HepG2 (cell line): ENCODE measurements around the gene METTL23. TPM values are rescaled to one million over a fixed set of nuclear protein-coding genes. Genes with fewer than 3 reads are reported as not detected.

Experiments used
- ATAD3A ChIP-seq: sonication (generic); formaldehyde crosslinking; IDR thresholded peaks from 2 replicates; pipeline ENCODE4 v1.4.0; 2020; ENCODE audit warnings: missing genetic modification reagents
- ATF1 ChIP-seq: IDR thresholded peaks from 2 replicates; pipeline ENCODE4 v1.6.1; 2016; ENCODE audit warnings: mild to moderate bottlenecking, control low read depth
- BCLAF1 ChIP-seq: fragments of 450-650 bp; IDR thresholded peaks from 2 replicates; pipeline ENCODE4 v1.6.1; 2017; ENCODE audit warnings: mild to moderate bottlenecking
- CCAR2 ChIP-seq: fragments of 200-400 bp; formaldehyde crosslinking; optimal IDR thresholded peaks from 2 replicates; pipeline ENCODE3; 2018; ENCODE audit warnings: low read depth, mild to moderate bottlenecking, low read length, moderate library complexity
- DBP ChIP-seq: sonication (generic); formaldehyde crosslinking; IDR thresholded peaks from 2 replicates; pipeline ENCODE4 v1.4.0; 2020; ENCODE audit warnings: missing genetic modification reagents; ENCODE audit errors: not compliant biosample characterization
- KDM2A ChIP-seq: sonication (generic); formaldehyde crosslinking; IDR thresholded peaks from 2 replicates; pipeline ENCODE4 v1.4.0; 2020; ENCODE audit warnings: low read depth, missing genetic modification reagents, borderline replicate concordance
- KDM3A ChIP-seq: IDR thresholded peaks from 2 replicates; pipeline ENCODE4 v1.6.1; 2018; ENCODE audit warnings: low read depth, missing compliant biosample characterization
- KLF16 ChIP-seq, 2 experiments: sonication (generic) in 1 of 2; formaldehyde crosslinking in 1 of 2; IDR thresholded peaks; 2 replicates each; pipeline versions ENCODE4 v1.6.1 to v1.8.0; 2016 to 2023; ENCODE audit warnings: missing genetic modification reagents in 2 of 2, missing compliant biosample characterization in 1 of 2
- KLF9 ChIP-seq: IDR thresholded peaks from 2 replicates; pipeline ENCODE4 v1.6.1; 2016; ENCODE audit warnings: low read depth
- MYNN ChIP-seq: sonication (generic); formaldehyde crosslinking; IDR thresholded peaks from 2 replicates; pipeline ENCODE4 v1.4.0; 2020; ENCODE audit warnings: mild to moderate bottlenecking, low read depth, missing genetic modification reagents
- NFIC ChIP-seq: IDR thresholded peaks from 2 replicates; pipeline ENCODE4 v1.6.1; 2012; ENCODE audit warnings: mild to moderate bottlenecking, low read length, inconsistent platforms
- PAF1 ChIP-seq: IDR thresholded peaks from 2 replicates; pipeline ENCODE4 v1.6.1; 2016; ENCODE audit warnings: missing genetic modification reagents, missing compliant biosample characterization
- PLRG1 ChIP-seq: fragments of 450-650 bp; conservative IDR thresholded peaks from 2 replicates; pipeline ENCODE4 v1.6.1; 2016
- PRDM10 ChIP-seq: sonication (generic); formaldehyde crosslinking; IDR thresholded peaks from 2 replicates; pipeline ENCODE4 v1.4.0; 2020; ENCODE audit warnings: low read depth, missing genetic modification reagents
- SP4 ChIP-seq: sonication (generic); formaldehyde crosslinking; IDR thresholded peaks from 2 replicates; pipeline ENCODE4 v1.8.1; 2023; ENCODE audit warnings: mild to moderate bottlenecking, missing genetic modification reagents
- ZNF557 ChIP-seq: sonication (generic); formaldehyde crosslinking; IDR thresholded peaks from 2 replicates; pipeline ENCODE4 v1.4.0; 2020; ENCODE audit warnings: missing genetic modification reagents
- ZNF567 ChIP-seq: sonication (generic); formaldehyde crosslinking; IDR thresholded peaks from 2 replicates; pipeline ENCODE4 v1.8.1; 2023; ENCODE audit warnings: mild to moderate bottlenecking, missing genetic modification reagents, borderline replicate concordance
- ZNF614 ChIP-seq: IDR thresholded peaks from 2 replicates; pipeline ENCODE4 v1.6.1; 2018; ENCODE audit warnings: missing biosample characterization, missing genetic modification reagents, inconsistent platforms, borderline replicate concordance
- ZNF639 ChIP-seq: conservative IDR thresholded peaks from 2 replicates; pipeline ENCODE4 v1.6.1; 2018; ENCODE audit warnings: missing genetic modification reagents
- ZNF724P ChIP-seq: sonication (generic); formaldehyde crosslinking; IDR thresholded peaks from 2 replicates; pipeline ENCODE4 v1.8.0; 2022; ENCODE audit warnings: missing genetic modification reagents, borderline replicate concordance
- polyA plus RNA-seq, 8 experiments: library from polyadenylated mRNA; depleted of rRNA in 3 of 8; stranded (reverse) in 7 of 8; unstranded in 1 of 8; fragments of >200 nt; fragmentation: Illumina TruSeq in 4 of 8; extraction: Trizol in 4 of 8; gene quantifications; 2 replicates each; pipeline versions ENCODE4 v1.2.1 to v1.2.3, GENCODE V29; 2011 to 2016; ENCODE audit warnings: low read depth in 4 of 8, missing spikeins in 1 of 8, mixed read lengths in 1 of 8; ENCODE audit not compliant: insufficient read depth in 1 of 8
- total RNA-seq, 5 experiments: library from RNA; depleted of rRNA; stranded (reverse); fragments of >200 nt; fragmentation: Illumina TruSeq; extraction: Trizol; gene quantifications; 2 replicates each; pipeline ENCODE4 v1.2.3, GENCODE V29; 2016; ENCODE audit warnings: low read depth in 1 of 5

Gene METTL23
- total and polyA plus RNA-seq, 2 of the 13 experiments (the other 11 are each of a cell fraction or from before 2014, with no cell fraction given), result 39.9 to 104 TPM

GRCh38 chr17:76691379-76692191, 35.1 kb upstream of the METTL23 start (continued):
- 0 out of 2 replicates have a peak, but pooled peaks have one; percentile 27 for TF ChIP-seq PRDM10
- no peak for TF ChIP-seq ZNF639 (CRISPR knock-in tag)
- TF ChIP-seq MYNN (CRISPR knock-in tag), result no peak
- TF ChIP-seq PLRG1, result no peak
- no peak for TF ChIP-seq PAF1
- TF ChIP-seq ATF1, result no peak
- 0 out of 2 replicates have a peak, but pooled peaks have one; percentile 45 for TF ChIP-seq KLF9 (CRISPR knock-in tag)
- TF ChIP-seq ZNF557 (CRISPR knock-in tag), result peak; percentile 25; the same call in 1 of the 2 replicates
- TF ChIP-seq SP4 (CRISPR knock-in tag), result no peak
- no peak for TF ChIP-seq KDM2A (CRISPR knock-in tag)
- no peak for TF ChIP-seq DBP (CRISPR knock-in tag)
- no peak for TF ChIP-seq BCLAF1
- TF ChIP-seq KLF16 (CRISPR knock-in tag; IDR thresholded peaks at IDR 0.05), result 0 out of 4 replicates have a peak, but pooled peaks of 1 of the 2 experiments have one; percentile 16
- TF ChIP-seq ZNF614, result peak; percentile 91
- TF ChIP-seq NFIC, result no peak
- TF ChIP-seq ZNF724P, result no peak; the same call in 1 of the 2 replicates
- TF ChIP-seq KDM3A (CRISPR knock-in tag), result no peak
- no peak for TF ChIP-seq CCAR2
- no peak for TF ChIP-seq ATAD3A (CRISPR knock-in tag)
- 0 out of 2 replicates have a peak, but pooled peaks have one; percentile 33 for TF ChIP-seq ZNF567 (CRISPR knock-in tag)
